H9 (cell line): ENCODE measurements around the gene LAMC3. TPM values are rescaled to one million over a fixed set of nuclear protein-coding genes. Genes with fewer than 3 reads are reported as not detected.

ENCODE experiments used
- DNase-seq: peaks from one replicate; pipeline ENCODE4 v3.0.0-alpha.2; 2017
- H2AFZ ChIP-seq: one replicate; pipeline ENCODE4 v1.6.1; 2013; ENCODE audit warnings: mild to moderate bottlenecking, low read length, control low read depth, moderate library complexity
- H2AK5ac ChIP-seq: 2 replicates; pipeline ENCODE4 v1.6.1; 2013; ENCODE audit warnings: low read length, control low read depth, mixed read lengths; ENCODE audit not compliant: insufficient read length
- H2BK120ac ChIP-seq: one replicate; pipeline ENCODE4 v1.6.1; 2013; ENCODE audit warnings: low read depth, mild to moderate bottlenecking, low read length, control low read depth, inconsistent platforms; ENCODE audit not compliant: poor library complexity, severe bottlenecking
- H2BK12ac ChIP-seq: 2 replicates; pipeline ENCODE4 v1.6.1; 2013; ENCODE audit warnings: low read length, control low read depth, mixed read lengths, low read depth; ENCODE audit not compliant: insufficient read length
- H2BK15ac ChIP-seq: 2 replicates; pipeline ENCODE4 v1.6.1; 2013; ENCODE audit warnings: low read depth, low read length, control low read depth
- H2BK20ac ChIP-seq: one replicate; pipeline ENCODE4 v1.6.1; 2013; ENCODE audit warnings: low read depth, mild to moderate bottlenecking, low read length, control low read depth, inconsistent platforms; ENCODE audit not compliant: poor library complexity, severe bottlenecking
- H2BK5ac ChIP-seq: 2 replicates; pipeline ENCODE4 v1.6.1; 2013; ENCODE audit warnings: low read length, control low read depth, mixed read lengths; ENCODE audit not compliant: insufficient read length
- H3K14ac ChIP-seq: 2 replicates; pipeline ENCODE4 v1.6.1; 2013; ENCODE audit warnings: low read length, control low read depth; ENCODE audit not compliant: insufficient read depth
- H3K18ac ChIP-seq: 2 replicates; pipeline ENCODE4 v1.6.1; 2013; ENCODE audit warnings: low read depth, mild to moderate bottlenecking, mixed read lengths, low read length, control low read depth; ENCODE audit not compliant: insufficient read length
- H3K23ac ChIP-seq: 2 replicates; pipeline ENCODE4 v1.6.1; 2013; ENCODE audit warnings: low read length, control low read depth, mixed read lengths, low read depth; ENCODE audit not compliant: insufficient read length
- H3K23me2 ChIP-seq: 2 replicates; pipeline ENCODE4 v1.6.1; 2013; ENCODE audit warnings: low read depth, mild to moderate bottlenecking, mixed read lengths, low read length, control low read depth; ENCODE audit not compliant: insufficient read length, poor library complexity, severe bottlenecking
- H3K27ac ChIP-seq: 2 replicates; pipeline ENCODE4 v1.5.1; 2013; ENCODE audit warnings: low read length, control low read depth, mixed read lengths, low read depth; ENCODE audit not compliant: insufficient read length
- H3K27me3 ChIP-seq: 2 replicates; pipeline ENCODE4 v1.6.1; 2013; ENCODE audit warnings: low read length, control low read depth, inconsistent platforms; ENCODE audit not compliant: insufficient read depth
- H3K4ac ChIP-seq: 2 replicates; pipeline ENCODE4 v1.6.1; 2013; ENCODE audit warnings: low read depth, mild to moderate bottlenecking, control low read depth, inconsistent platforms, low read length, moderate library complexity
- H3K4me1 ChIP-seq: 2 replicates; pipeline ENCODE4 v1.6.1; 2013; ENCODE audit warnings: low read length, control low read depth, inconsistent platforms; ENCODE audit not compliant: insufficient read depth
- H3K4me2 ChIP-seq: 2 replicates; pipeline ENCODE4 v1.6.1; 2013; ENCODE audit warnings: low read length, control low read depth, mixed read lengths; ENCODE audit not compliant: insufficient read length, insufficient read depth
- H3K56ac ChIP-seq: 2 replicates; pipeline ENCODE4 v1.6.1; 2013; ENCODE audit warnings: low read depth, mild to moderate bottlenecking, mixed read lengths, low read length, control low read depth; ENCODE audit not compliant: insufficient read length
- H3K79me1 ChIP-seq: 2 replicates; pipeline ENCODE4 v1.6.1; 2013; ENCODE audit warnings: low read depth, mild to moderate bottlenecking, moderate library complexity, low read length, control low read depth, inconsistent platforms; ENCODE audit not compliant: insufficient read depth, poor library complexity, severe bottlenecking
- H3K79me2 ChIP-seq: 2 replicates; pipeline ENCODE4 v1.6.1; 2013; ENCODE audit warnings: low read length, control low read depth, inconsistent platforms; ENCODE audit not compliant: insufficient read depth
- H3K9ac ChIP-seq: 2 replicates; pipeline ENCODE4 v1.6.1; 2013; ENCODE audit warnings: low read length, control low read depth, mixed read lengths; ENCODE audit not compliant: insufficient read length; ENCODE audit errors: extremely low read depth
- H3K9me3 ChIP-seq: one replicate; pipeline ENCODE4 v1.6.1; 2013; ENCODE audit warnings: low read depth, low read length, inconsistent platforms; ENCODE audit not compliant: control insufficient read depth
- H3T11ph ChIP-seq: one replicate; pipeline ENCODE4 v1.6.1; 2013; ENCODE audit warnings: mild to moderate bottlenecking, low read length, control low read depth, inconsistent platforms
- H4K20me1 ChIP-seq: one replicate; pipeline ENCODE4 v1.6.1; 2013; ENCODE audit not compliant: control insufficient read depth, insufficient read length, insufficient read depth
- H4K5ac ChIP-seq: 2 replicates; pipeline ENCODE4 v1.6.1; 2013; ENCODE audit warnings: low read depth, mild to moderate bottlenecking, mixed read lengths, low read length, control low read depth; ENCODE audit not compliant: insufficient read length
- H4K8ac ChIP-seq: replicated peaks from 2 replicates; pipeline ENCODE4 v1.6.1; 2013; ENCODE audit warnings: low read length, control low read depth, mixed read lengths, low read depth; ENCODE audit not compliant: insufficient read length
- H4K91ac ChIP-seq: 2 replicates; pipeline ENCODE4 v1.6.1; 2013; ENCODE audit warnings: low read depth, mild to moderate bottlenecking, moderate library complexity, mixed read lengths, low read length, control low read depth; ENCODE audit not compliant: insufficient read length
- H3K27ac Mint-ChIP-seq, 3 experiments: 2 replicates in 2 of 3; 3 replicates in 1 of 3; pipeline ENCODE4 v1.8.0; 2020 to 2021; ENCODE audit warnings: mixed read lengths in 3 of 3, mild to moderate bottlenecking in 1 of 3, moderate library complexity in 1 of 3
- H3K27me3 Mint-ChIP-seq: 2 replicates; pipeline ENCODE4 v1.8.0; 2021; ENCODE audit warnings: low read depth, mild to moderate bottlenecking, moderate library complexity, mixed read lengths
- H3K36me3 Mint-ChIP-seq, 3 experiments: 2 replicates in 2 of 3; 3 replicates in 1 of 3; pipeline ENCODE4 v1.8.0; 2020 to 2021; ENCODE audit warnings: low read depth in 3 of 3, mixed read lengths in 3 of 3; ENCODE audit not compliant: insufficient read depth in 1 of 3
- H3K4me1 Mint-ChIP-seq, 2 experiments: 2 replicates each; pipeline ENCODE4 v1.8.0; 2020; ENCODE audit warnings: mixed read lengths in 2 of 2
- H3K4me3 Mint-ChIP-seq, 2 experiments: 2 replicates in 1 of 2; 3 replicates in 1 of 2; pipeline ENCODE4 v1.8.0; 2020 to 2021; ENCODE audit warnings: mild to moderate bottlenecking in 2 of 2, mixed read lengths in 2 of 2, moderate library complexity in 1 of 2
- H3K9me3 Mint-ChIP-seq, 2 experiments: 2 replicates in 1 of 2; 3 replicates in 1 of 2; pipeline ENCODE4 v1.8.0; 2020; ENCODE audit warnings: mild to moderate bottlenecking in 2 of 2, mixed read lengths in 2 of 2, moderate library complexity in 1 of 2
- CTCF ChIP-seq: fragments of 200-600 bp; sonication (generic); conservative IDR thresholded peaks from 3 replicates; pipeline ENCODE4 v1.8.0; 2021; ENCODE audit warnings: antibody characterized with exemption, mild to moderate bottlenecking
- WGBS: extraction: QIAGEN DNeasy Blood & Tissue Kit; methylation state at CpG from one replicate; pipeline ENCODE4 v1.1.7; 2013; ENCODE audit warnings: missing lambda C conversion rate, low lambda C conversion rate, mixed read lengths; ENCODE audit not compliant: insufficient read length; ENCODE audit errors: extremely low coverage; 5-methylcytosine and 5-hydroxymethylcytosine counted together
- total RNA-seq: library from RNA; stranded (reverse); gene quantifications from 2 replicates; pipeline ENCODE4 v1.2.1, GENCODE V29; 2021

The LAMC3 gene
- total RNA-seq, 1 experiment from 2014 or later, result 21.7 TPM

GRCh38 chr9:131035548-131035947, 26.6 kb downstream of the LAMC3 start:
- Histone ChIP-seq H2AK5ac (no peak overlapping the region), H2BK15ac (no peak overlapping the region), H3K18ac (no peak overlapping the region), H2BK12ac (no peak overlapping the region), H2BK5ac (no peak overlapping the region), H3K23ac (no peak overlapping the region), H3K9ac (no peak overlapping the region), H2BK20ac (no peak overlapping the region), H3K9me3 (no peaks in the 10 kb centered on the region), H4K8ac (no peak overlapping the region), H2AFZ (no peak overlapping the region), H3K23me2 (peaks cover 4% of the 10 kb centered on the region), H3K4ac (no peak overlapping the region), H4K5ac (no peak overlapping the region), H3K79me2 (no peaks in the 10 kb centered on the region), H3K4me1 (no peaks in the 10 kb centered on the region), H3K27me3 (no peaks in the 10 kb centered on the region), H3K79me1 (no peaks in the 10 kb centered on the region), H3K27ac (no peak overlapping the region), H3K56ac (no peak overlapping the region), H3K14ac (no peak overlapping the region), H2BK120ac (no peak overlapping the region), H4K91ac (no peak overlapping the region), H3T11ph (no peak overlapping the region), H4K20me1 (no peaks in the 10 kb centered on the region), H3K4me2 (no peak overlapping the region)
- WGBS, result no CpG with 5 or more reads among the region's 3 CpGs
- Mint-ChIP-seq H3K27me3 (no peaks in the 10 kb centered on the region), H3K4me1 (peaks cover 0 to 4% of the 10 kb centered on the region in 2 experiments; a peak in 1 of 4 replicates), H3K36me3 (peaks cover 0 to 3% (median 2%) of the 10 kb centered on the region in 3 experiments; a peak in 2 of 7 replicates), H3K27ac (no peak overlapping the region), H3K9me3 (no peaks in the 10 kb centered on the region), H3K4me3 (no peak overlapping the region)
- DNase-seq, result no peak
- no peak for TF ChIP-seq CTCF
